ENCODE measurements around the gene KCNC4.

DNA sequence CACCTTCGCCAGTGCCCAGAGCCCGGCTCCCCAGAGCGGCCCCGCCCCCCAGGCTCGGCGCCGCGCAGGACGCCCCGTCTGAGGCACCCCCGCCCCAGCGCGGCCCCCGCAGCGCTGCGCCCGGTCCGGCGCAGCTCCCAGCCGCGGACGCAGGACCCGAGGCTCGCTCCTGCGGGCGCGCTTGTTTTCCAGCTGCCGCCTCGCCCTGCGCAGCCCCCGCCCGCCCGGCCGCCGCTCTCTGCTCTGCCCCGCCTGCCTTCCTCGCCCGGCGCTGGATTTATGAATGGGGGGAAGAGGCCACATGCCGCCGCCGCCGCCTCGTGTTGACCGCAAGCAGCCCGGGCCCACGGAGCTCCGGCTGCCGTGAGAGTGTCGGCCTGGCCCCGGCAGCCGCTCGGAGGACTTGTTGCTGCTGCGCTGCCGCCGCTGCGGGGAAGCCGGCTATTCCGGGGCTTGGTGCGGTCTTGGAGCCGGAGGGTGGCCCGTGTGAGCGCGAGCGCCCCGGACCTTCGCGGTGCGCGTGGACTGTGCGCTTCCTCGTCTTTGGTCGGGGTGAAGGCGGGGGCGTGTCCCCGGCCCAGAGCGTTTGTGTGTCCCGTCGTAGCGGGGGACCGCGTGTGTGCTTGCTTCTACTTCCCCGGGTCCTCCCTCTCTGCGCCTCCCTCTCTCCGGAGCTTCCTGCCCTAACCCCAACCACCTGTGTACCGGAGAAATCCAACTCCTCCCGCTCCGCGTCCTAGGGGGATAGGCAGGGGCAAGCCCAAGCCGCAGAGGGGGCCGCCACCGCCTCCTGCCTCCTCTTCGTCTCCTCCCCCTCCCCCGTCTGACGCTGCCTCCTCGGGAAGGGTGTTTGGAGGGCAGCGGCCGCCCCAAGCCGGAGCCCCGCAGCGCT, 736 bp downstream of the KCNC4 start:
- no peak for TF ChIP-seq SP140L (CRISPR knock-in tag; IDR thresholded peaks at IDR 0.05; ENCODE audit: borderline replicate concordance)
- no peak for TF ChIP-seq CTCF (CRISPR knock-in tag; IDR thresholded peaks at IDR 0.05)
- 0 out of 2 replicates have a peak, but pooled peaks have one; percentile 8 for TF ChIP-seq RBFOX2 (IDR thresholded peaks at IDR 0.05; ENCODE audit: low read depth, low read length)
- TF ChIP-seq, protein P1, sequence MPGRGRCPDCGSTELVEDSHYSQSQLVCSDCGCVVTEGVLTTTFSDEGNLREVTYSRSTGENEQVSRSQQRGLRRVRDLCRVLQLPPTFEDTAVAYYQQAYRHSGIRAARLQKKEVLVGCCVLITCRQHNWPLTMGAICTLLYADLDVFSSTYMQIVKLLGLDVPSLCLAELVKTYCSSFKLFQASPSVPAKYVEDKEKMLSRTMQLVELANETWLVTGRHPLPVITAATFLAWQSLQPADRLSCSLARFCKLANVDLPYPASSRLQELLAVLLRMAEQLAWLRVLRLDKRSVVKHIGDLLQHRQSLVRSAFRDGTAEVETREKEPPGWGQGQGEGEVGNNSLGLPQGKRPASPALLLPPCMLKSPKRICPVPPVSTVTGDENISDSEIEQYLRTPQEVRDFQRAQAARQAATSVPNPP (CRISPR knock-in tag; IDR thresholded peaks at IDR 0.05): no peak
- TF ChIP-seq ZNF549 (CRISPR knock-in tag; IDR thresholded peaks at IDR 0.05): no peak
- TF ChIP-seq KDM2A (CRISPR knock-in tag; IDR thresholded peaks at IDR 0.05; ENCODE audit: borderline replicate concordance, low read depth): no peak
- no peak for TF ChIP-seq ZNF121 (CRISPR knock-in tag; IDR thresholded peaks at IDR 0.05)
- TF ChIP-seq JUND (CRISPR knock-in tag; IDR thresholded peaks at IDR 0.05): no peak
- TF ChIP-seq, protein P2, sequence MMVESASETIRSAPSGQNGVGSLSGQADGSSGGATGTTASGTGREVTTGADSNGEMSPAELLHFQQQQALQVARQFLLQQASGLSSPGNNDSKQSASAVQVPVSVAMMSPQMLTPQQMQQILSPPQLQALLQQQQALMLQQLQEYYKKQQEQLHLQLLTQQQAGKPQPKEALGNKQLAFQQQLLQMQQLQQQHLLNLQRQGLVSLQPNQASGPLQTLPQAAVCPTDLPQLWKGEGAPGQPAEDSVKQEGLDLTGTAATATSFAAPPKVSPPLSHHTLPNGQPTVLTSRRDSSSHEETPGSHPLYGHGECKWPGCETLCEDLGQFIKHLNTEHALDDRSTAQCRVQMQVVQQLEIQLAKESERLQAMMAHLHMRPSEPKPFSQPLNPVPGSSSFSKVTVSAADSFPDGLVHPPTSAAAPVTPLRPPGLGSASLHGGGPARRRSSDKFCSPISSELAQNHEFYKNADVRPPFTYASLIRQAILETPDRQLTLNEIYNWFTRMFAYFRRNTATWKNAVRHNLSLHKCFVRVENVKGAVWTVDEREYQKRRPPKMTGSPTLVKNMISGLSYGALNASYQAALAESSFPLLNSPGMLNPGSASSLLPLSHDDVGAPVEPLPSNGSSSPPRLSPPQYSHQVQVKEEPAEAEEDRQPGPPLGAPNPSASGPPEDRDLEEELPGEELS (CRISPR knock-in tag; IDR thresholded peaks at IDR 0.05): no peak
- TF ChIP-seq POLR2A (IDR thresholded peaks at IDR 0.05; ENCODE audit: insufficient read depth in 1 of 2, low read depth in 2 of 2, low read length in 2 of 2): no peak
- no peak for TF ChIP-seq TMF1 (CRISPR knock-in tag; IDR thresholded peaks at IDR 0.05; ENCODE audit: low read depth)
